Heart left ventricle (tissue), 16 donors: ENCODE data around the gene DNAJA3. TPM values are rescaled to one million over a fixed set of nuclear protein-coding genes. Genes with fewer than 3 reads are reported as not detected.

Source experiments
- ATAC-seq, 4 donors: fragments of 200-7000 bp; cut with Tn5 transposase; one replicate each; pipeline ENCODE4 v1.9.1; 2020 to 2022; ENCODE audit warnings: moderate library complexity in 4 of 4, mild to moderate bottlenecking in 3 of 4, moderate number of reproducible peaks in 1 of 4
- DNase-seq, 5 donors: peaks; one replicate each; pipeline ENCODE4 v3.0.0-alpha.2; 2020
- H3K27ac ChIP-seq, 12 donors: fragments of 200-600 bp; sonication (generic) in 4 of 12; one replicate each; pipeline versions ENCODE4 v1.5.0 to v1.8.0; 2016 to 2022; ENCODE audit warnings: mild to moderate bottlenecking in 2 of 12
- H3K27me3 ChIP-seq, 9 donors: fragments of 200-600 bp; sonication (generic) in 2 of 9; one replicate each; pipeline versions ENCODE4 v1.5.1 to v1.8.0; 2016 to 2022; ENCODE audit warnings: mild to moderate bottlenecking in 3 of 9
- H3K36me3 ChIP-seq, 9 donors: fragments of 200-600 bp; sonication (generic) in 2 of 9; one replicate each; pipeline versions ENCODE4 v1.5.0 to v1.8.0; 2018 to 2022; ENCODE audit warnings: mild to moderate bottlenecking in 2 of 9
- H3K4me1 ChIP-seq, 12 donors: fragments of 200-600 bp; sonication (generic) in 4 of 12; one replicate each; pipeline versions ENCODE4 v1.5.0 to v1.8.0; 2016 to 2022; ENCODE audit warnings: mild to moderate bottlenecking in 3 of 12
- H3K4me3 ChIP-seq, 12 donors: fragments of 200-600 bp; sonication (generic) in 4 of 12; one replicate each; pipeline versions ENCODE4 v1.5.0 to v1.8.0; 2017 to 2022; ENCODE audit warnings: mild to moderate bottlenecking in 9 of 12, moderate library complexity in 4 of 12
- H3K9me3 ChIP-seq, 12 donors: fragments of 200-600 bp; sonication (generic) in 4 of 12; one replicate each; pipeline versions ENCODE4 v1.5.0 to v1.8.0; 2016 to 2022; ENCODE audit warnings: mild to moderate bottlenecking in 1 of 12
- POLR2A ChIP-seq, 2 donors: fragments of 450-650 bp; IDR thresholded peaks; one replicate each; pipeline ENCODE4 v1.6.1; 2017; ENCODE audit warnings: antibody characterized with exemption in 2 of 2, mild to moderate bottlenecking in 2 of 2, moderate library complexity in 2 of 2
- WGBS, 4 donors: extraction: QIAGEN DNeasy Blood & Tissue Kit in 2 of 4; methylation state at CpG; one replicate each; pipeline versions ENCODE4 v1.1.5 to v1.1.7; 2013 to 2018; 5-methylcytosine and 5-hydroxymethylcytosine counted together
- intact Hi-C, 10 donors: fragments of 100-400 bp; cut with DNase I; formaldehyde crosslinking; loops; one replicate each; pipeline versions ENCODE4 v1.11.1 to v1.14.2; 2022
- polyA plus RNA-seq, 2 donors: library from polyadenylated mRNA; stranded (reverse); fragments of 200-250 nt; gene quantifications; one replicate each; pipeline ENCODE4 v1.2.3, GENCODE V29; 2013
- total RNA-seq, 9 donors: library from RNA; depleted of rRNA in 2 of 9; stranded (reverse); fragments of >200 nt in 2 of 9; fragmentation: NEBNext Ultra II Directional in 3 of 9; extraction: Animal tissue kit (Norgen Biotek cat#: 25700) in 3 of 9; gene quantifications; one replicate each; pipeline versions ENCODE4 v1.1.0 to v1.2.4, GENCODE V29; 2016 to 2023
- TF ChIP-seq, protein P1 (sequence below), 12 donors: fragments of 200-600 bp; sonication (generic) in 4 of 12; IDR thresholded peaks; one replicate each; pipeline versions ENCODE4 v1.5.0 to v1.8.0; 2018 to 2022; ENCODE audit warnings: antibody characterized with exemption in 12 of 12, mild to moderate bottlenecking in 5 of 12
- donor health status: ischemic (EF 13 %, LVEDD 7.1; RV severe dilation, severe dysfunction).
- donor health status: healthy with polysubstance abuse.
- donor health status: DM: no; HTN: yes; CAD: no.
- donor health status: DM: no; HTN: no; CAD: no.
- donor health status: ischemic (EF 25% LVEDD 6.9; RV normal size, moderate dysfunction).
- donor health status: ischemic (EF 25% LVEDD 5.7; RV mildly dilated, moderate dysfunction).
- donor health status: healthy.
- donor health status: DM: yes; HTN: yes; CAD: no.
- donor health status: ischemic (EF 35%, LVEDD 5.7; RV mildly dilated, moderate dysfunction).
- donor health status: nonischemic (EF 11% LVEDD 7.7; RV severe dilation, severe dysfunction).
- donor health status: DM: yes; HTN: yes; CAD: no.
- donor health status: PGD.
- donor health status: ischemic (EF 29% LVEDD 5.4; RV normal size, mild dysfunction).
- donor health status: nonischemic (EF 23%, LVEDD 6.1; RV moderate dilation, normal function).

DNAJA3 gene
- total and polyA plus RNA-seq, 11 donors, result 47.4 to 88.4 (median 59.7) TPM

DNA sequence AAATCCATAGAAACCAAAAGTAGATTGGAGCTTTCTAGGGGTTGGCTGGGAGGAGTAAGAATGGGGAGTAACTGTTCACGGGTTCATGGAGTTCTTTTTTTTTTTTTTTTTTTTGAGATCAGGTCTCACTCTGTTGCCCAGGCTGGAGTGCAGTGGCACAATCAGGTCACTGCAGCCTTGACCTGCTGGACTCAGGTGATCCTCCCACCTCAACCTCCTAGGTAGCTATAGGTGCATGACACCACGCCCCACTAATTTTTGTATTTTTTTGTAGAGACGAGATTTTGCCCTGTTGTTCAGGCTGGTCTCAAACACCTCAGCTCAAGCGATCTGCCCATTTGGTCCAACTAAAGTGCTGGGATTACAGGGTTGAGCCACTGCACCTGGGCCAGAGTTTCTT, 47.2 kb downstream of the DNAJA3 start:
- DNase-seq (no peak), ATAC-seq (no peak)
- H3K27me3 ChIP-seq, result no peaks in the 10 kb centered on the region
- no peak overlapping the region for H3K27ac ChIP-seq
- peaks cover 0 to 22% (median 8%) of the 10 kb centered on the region in 9 donors for H3K36me3 ChIP-seq
- intact Hi-C loops, result no loop called here
- TF ChIP-seq, protein P1, sequence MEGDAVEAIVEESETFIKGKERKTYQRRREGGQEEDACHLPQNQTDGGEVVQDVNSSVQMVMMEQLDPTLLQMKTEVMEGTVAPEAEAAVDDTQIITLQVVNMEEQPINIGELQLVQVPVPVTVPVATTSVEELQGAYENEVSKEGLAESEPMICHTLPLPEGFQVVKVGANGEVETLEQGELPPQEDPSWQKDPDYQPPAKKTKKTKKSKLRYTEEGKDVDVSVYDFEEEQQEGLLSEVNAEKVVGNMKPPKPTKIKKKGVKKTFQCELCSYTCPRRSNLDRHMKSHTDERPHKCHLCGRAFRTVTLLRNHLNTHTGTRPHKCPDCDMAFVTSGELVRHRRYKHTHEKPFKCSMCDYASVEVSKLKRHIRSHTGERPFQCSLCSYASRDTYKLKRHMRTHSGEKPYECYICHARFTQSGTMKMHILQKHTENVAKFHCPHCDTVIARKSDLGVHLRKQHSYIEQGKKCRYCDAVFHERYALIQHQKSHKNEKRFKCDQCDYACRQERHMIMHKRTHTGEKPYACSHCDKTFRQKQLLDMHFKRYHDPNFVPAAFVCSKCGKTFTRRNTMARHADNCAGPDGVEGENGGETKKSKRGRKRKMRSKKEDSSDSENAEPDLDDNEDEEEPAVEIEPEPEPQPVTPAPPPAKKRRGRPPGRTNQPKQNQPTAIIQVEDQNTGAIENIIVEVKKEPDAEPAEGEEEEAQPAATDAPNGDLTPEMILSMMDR (IDR thresholded peaks at IDR 0.05), result no peak
- TF ChIP-seq POLR2A (IDR thresholded peaks at IDR 0.05), result no peak
- no peaks in the 10 kb centered on the region for H3K9me3 ChIP-seq
- no peak overlapping the region for H3K4me3 ChIP-seq
- peaks cover 0 to 36% (median 23%) of the 10 kb centered on the region in 12 donors for H3K4me1 ChIP-seq
- 74 to 80% (median 78%) methylated on average over 4 of the region's 4 CpGs for whole genome bisulfite sequencing, 4 donors

DNA sequence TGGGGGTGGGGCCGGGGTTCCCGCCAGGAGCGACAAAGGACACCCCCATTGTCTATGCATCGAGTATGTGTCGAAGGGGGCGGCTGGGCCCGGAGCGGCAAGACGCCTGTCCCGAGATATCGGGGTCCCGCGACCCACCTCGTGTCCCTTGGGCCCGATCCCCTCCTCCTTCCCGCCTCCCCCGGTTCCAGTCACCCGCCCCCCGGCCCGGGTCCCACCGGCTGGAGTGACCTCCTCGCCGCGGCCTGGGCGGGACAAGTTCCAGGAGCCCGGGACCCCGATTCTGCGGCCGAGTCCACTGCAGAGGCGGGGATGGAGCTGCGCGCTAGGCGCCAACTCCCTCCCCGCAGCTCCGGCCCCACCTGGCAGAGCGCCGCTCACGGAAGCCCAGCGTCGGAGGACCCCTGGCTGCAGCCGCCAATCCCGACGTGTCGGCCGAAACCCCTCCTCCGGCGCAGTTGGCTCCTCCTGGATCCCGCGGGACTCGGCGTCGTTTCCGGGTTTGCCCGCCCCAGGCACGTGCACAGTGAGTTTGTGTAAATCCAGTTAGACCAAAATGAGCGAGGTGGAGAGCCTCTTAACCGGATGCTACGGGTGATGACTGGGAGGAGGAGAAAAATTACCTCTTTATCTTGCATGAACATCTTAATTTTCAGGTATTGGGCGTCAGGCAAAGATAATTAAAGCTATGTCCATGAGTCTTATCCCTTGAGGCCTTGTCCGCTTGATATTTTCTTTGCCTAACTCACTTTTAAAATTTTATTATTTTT, 48.7 kb downstream of the DNAJA3 start, which contains the start of gene NMRAL1:
Gene NMRAL1, minus strand, starts transcription at position 434 of the 770 bp plus-strand sequence. CDS start 493 bp downstream, outside the sequence.
- no peaks in the 10 kb centered on the region for H3K9me3 ChIP-seq
- peak within 1 kb of the TSS; percentile 33 to 87 (median 70) for H3K4me3 ChIP-seq
- ATAC-seq (peak; percentile 27 to 64 (median 38)), DNase-seq (peak; percentile 86 to 94 (median 88))
- peaks cover 0 to 47% (median 26%) of the 10 kb centered on the region in 12 donors for H3K4me1 ChIP-seq
- TF ChIP-seq POLR2A (IDR thresholded peaks at IDR 0.05), result peak in 1 of 2 donors; percentile 46
- TF ChIP-seq, protein P1 (IDR thresholded peaks at IDR 0.05), result peak in 4 of 12 donors; percentile 14 to 36 (median 26)
- no peaks in the 10 kb centered on the region for H3K27me3 ChIP-seq
- intact Hi-C loops, result no loop called here
- 3 to 6% (median 5%) methylated on average over 25 to 60 of the region's 60 CpGs for WGBS, 4 donors
- peak within 1 kb of the TSS; percentile 30 to 87 (median 77) for H3K27ac ChIP-seq
- peaks cover 0 to 9% (median under 1%) of the 10 kb centered on the region in 9 donors for H3K36me3 ChIP-seq

DNA sequence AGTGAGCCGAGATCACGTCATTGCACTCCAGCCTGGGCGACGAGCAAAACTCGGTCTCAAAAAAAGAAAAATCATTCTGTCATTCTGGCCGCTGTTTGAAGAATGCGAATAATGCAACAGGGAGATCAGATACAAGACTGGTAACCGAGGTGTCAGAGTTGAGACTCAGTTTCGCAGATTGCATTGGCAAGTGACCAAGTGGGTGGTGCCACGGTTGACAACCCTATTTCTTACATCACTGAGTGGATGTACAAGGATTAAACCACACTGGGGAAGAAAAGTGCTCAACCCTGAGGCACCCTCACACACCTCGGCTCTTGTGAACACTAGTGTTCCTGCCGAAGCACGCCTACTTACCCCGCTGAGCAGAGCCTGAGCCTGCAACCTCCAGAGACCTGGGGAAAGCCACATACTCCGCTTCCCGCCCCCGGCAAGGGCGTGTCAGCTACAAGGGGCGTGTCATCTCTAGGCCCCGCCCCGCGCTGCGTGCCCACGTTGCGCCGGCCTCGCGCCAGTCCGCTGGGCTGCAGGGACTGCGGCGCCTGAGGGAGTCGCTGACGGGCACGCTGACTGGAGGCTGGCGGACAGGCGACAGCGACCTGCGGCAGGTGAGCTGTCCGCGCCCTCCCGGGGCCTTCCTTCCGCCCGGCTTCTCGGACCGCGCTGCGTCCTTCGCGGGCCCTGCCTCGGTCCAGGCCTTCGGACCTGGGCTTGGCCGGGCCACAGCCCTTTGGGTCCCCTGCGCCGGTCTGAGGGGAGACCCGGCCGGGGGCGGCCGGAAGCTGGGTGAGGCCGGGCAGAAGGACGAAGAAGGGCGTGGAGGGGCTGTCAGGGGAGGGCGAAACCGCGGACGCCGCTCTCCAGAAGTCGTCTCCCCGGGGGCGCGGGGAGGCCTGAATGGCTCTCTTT, 50.5 kb downstream of the DNAJA3 start, which contains the start of gene HMOX2:
Gene HMOX2, plus strand, starts transcription at position 519 of the 909 bp plus-strand sequence. CDS start 29,127 bp downstream, outside the sequence.
- Histone ChIP-seq H3K27ac (peak within 1 kb of the TSS; percentile 67 to 97 (median 92)), H3K4me1 (peaks cover 0 to 48% (median 26%) of the 10 kb centered on the region in 12 donors), H3K4me3 (peak within 1 kb of the TSS; percentile 65 to 99 (median 91)), H3K9me3 (no peaks in the 10 kb centered on the region), H3K27me3 (no peaks in the 10 kb centered on the region), H3K36me3 (no peaks in the 10 kb centered on the region)
- peak; percentile 92 to 97 (median 96) for ATAC-seq
- peak; percentile 91 to 96 (median 94) for DNase-seq
- intact Hi-C loops, result loop anchor here in 1 of 10 donors (5.0 kb wide), 1 partner anchor 61 kb away; the partner anchor contains the start of gene CDIP1
- WGBS, 4 donors, result 8 to 14% (median 9%) methylated on average over 42 to 70 of the region's 70 CpGs
- peak; percentile 93 to 98 for TF ChIP-seq POLR2A (IDR thresholded peaks at IDR 0.05)
- TF ChIP-seq, protein P1 (IDR thresholded peaks at IDR 0.05), result peak; percentile 9 to 76 (median 30)
